Stimulated activated CD4-positive, alpha-beta T cell treated with anti-CD3 and anti-CD28 coated beads, TNF-alpha, amount 100 ng/mL, for 4 hours (primary cell): ENCODE data around the gene FEM1B.
A peak's percentile ranks its signal among the peaks of the same experiment; 100 is the strongest.

ENCODE experiments used
- DNase-seq, 3 experiments: peaks; one replicate each; pipeline ENCODE4 v3.0.0-alpha.2; 2020; ENCODE audit warnings: low read depth in 3 of 3

FEM1B gene

DNA sequence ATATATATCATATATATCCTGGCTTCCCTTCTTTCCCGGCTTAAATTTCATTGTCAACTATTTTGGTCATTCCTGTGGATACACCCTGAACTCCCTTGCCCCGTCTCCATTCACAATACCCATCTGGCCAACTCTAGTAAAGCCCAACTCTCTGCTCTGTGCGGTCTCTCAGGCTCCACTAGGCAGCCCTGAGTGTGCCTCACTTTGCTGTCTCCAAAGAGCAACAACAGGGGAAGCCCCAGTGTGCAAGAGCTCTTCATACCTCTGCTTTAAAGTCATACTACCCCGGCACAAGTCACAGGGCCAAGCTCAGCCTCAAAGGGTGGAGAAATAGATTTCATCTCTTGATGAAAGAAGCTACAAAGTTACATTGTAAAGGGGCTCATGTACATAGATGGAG, 18.9 kb upstream of the FEM1B start:
- DNase-seq = no peak

DNA sequence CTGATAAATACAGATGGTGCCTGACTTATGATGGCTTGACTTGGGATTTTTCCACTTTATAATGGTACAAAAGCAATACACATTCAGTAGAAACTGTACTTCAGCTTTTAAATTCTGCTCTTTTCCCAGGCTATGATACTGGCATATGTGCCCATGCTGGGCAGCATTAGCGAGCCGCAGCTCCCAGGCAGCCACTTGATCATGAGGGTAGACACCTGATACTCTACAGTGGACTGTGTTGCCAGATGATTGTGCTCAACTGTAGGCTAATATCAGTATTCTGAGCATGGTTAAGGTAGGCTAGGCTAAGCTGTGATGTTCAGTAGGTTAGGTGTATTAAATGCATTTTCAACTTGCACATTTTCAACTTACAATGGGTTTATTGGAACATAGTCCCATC, 17.7 kb upstream of the FEM1B start:
- no peak for DNase-seq

DNA sequence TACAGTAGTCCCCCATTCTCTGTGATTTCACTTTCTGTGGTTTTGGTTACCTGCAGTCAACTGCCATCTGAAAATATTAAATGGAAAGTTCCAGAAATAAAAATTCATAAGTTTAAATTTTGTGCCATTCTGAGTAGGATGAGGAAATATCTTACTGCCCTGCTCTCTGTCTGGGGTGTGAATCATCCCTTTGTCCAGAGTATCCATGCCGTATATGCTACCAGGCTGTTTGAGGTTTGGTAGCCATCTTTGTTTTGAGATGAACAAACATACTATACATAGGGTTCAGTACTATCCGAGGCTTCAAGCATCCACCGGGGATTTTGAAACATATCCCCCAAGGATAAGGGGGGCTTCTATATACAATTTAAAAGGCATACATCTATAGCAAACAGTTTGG, 16.3 kb upstream of the FEM1B start:
- no peak for DNase-seq

DNA sequence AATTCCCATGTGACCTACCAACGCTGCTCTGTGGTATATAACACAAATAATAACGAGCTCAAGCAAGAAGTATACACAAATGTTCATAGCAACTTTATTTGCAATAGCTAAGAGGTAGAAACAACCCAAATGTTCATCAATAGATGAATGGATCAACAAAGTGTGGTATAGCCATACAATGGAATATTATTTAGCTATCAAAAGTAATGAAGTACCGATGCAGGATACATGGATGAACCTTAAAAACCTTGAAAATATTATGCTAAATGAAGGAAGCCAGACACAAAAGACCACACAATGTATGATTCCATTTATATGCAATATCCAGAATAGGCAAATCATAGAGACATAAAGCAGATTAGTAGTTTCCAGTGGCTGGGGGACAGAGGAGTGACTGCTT, 15.6 kb upstream of the FEM1B start:
- DNase-seq = no peak

DNA sequence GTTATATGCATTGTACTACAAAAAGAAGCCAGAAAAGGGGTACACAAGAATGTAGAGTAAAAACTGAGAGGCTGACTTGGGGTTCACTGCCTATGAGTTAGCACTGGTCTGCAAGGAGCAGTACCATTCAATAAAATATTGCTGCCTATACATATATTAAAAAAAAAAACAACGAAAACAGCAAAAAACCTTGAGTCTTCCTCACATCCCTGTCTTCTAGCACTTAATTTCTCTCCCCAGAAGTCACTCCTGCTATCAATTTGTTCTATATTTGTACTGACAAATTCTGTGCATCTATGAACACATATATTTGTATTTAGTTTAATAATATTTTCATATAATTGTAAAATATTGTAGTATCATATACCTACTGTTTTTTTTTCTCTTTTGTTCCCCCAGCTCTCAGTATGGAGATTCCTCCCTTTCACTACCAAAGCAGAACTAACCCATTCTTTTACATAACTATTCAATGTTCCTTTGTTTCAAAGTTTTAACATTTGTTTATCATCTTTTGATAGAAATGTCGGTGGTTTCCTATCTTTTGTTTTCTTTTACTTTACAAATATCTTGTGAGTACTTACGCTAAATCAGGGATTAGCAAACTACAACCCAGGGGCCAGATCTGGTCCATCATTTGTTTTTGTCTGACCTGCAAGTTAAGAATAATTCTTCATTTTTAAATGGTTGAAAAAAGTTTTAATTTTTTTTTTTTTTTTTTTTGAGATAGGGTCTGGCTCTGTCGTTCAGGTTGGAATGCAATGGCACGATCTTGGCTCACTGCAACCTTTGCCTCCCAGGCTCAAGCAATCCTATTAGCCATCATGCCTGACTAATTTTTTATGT, 14.8 kb upstream of the FEM1B start:
- no peak for DNase-seq

DNA sequence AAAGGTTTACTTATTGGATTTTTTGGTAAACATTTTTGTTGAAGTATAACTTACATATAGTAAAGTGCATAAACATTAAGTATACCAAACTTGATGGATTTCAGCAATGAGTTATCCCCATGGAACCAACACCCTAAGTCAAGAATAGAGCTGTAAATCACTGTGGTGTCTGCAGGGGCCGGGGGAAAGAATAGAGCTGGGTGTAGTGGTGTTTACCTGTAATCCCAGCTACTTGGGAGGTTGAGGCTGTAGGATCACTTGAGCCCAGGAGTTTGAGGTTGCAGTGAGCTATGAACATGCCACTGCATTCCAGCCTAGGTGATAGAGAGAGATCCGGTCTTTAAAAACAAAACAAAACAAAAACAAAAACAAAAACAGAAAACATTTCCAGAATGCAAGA, 13.3 kb upstream of the FEM1B start:
- DNase-seq = no peak

DNA sequence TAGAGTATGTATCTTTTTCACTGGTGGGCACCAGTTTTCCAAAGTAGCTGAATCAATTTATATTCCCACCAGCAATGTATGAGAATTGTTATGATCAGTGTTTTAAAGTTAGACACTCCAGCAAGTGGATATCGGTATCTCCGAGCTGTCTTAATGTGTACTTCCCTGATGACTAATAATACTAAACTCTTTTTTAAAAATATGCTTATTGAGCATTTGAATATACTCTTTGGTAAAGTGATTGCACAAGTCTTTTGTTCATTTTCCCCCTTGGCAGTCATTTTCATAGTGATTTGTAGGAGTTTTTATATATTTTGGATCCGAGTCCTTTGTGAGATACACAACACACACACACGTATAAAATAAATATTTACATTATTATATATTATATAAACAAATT, 12.5 kb upstream of the FEM1B start:
- no peak for DNase-seq

DNA sequence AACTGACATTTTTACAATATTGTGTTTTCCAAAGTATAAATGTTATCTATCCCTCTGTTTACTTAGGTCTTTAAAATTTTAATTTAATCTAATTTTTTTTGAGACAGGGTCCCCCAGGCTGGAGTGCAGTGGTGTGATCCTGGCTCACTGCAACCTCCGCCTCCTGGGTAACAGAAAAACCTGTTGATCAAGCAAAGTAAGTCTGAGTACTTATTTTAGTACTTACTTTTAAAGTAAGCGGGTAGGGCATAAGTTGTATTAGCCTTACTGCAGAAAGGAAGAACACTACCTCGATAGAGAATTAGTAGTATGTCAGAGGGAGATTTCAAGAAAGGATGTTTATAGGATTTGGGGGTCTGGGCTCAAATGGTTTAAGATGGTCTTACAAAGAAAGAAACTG, 11.9 kb upstream of the FEM1B start:
- no peak for DNase-seq

DNA sequence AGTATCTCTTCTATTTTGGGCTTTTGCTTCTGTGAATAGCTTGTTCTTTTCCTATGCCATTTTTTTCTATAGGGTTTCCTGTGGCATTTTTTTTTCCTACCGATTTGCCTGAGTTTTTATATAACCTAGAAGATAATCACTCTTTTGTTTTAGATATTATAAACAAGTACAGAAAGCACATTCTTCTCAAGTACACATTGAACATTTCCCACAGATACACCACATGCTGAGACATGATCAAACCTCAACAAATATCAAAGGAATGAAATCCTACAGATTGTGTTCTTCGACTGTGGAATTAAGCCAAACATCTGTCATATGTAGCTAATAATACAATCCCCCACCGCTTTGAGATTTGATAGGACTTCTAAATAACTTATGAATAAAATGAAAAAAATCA, 9.1 kb upstream of the FEM1B start:
- DNase-seq = no peak

DNA sequence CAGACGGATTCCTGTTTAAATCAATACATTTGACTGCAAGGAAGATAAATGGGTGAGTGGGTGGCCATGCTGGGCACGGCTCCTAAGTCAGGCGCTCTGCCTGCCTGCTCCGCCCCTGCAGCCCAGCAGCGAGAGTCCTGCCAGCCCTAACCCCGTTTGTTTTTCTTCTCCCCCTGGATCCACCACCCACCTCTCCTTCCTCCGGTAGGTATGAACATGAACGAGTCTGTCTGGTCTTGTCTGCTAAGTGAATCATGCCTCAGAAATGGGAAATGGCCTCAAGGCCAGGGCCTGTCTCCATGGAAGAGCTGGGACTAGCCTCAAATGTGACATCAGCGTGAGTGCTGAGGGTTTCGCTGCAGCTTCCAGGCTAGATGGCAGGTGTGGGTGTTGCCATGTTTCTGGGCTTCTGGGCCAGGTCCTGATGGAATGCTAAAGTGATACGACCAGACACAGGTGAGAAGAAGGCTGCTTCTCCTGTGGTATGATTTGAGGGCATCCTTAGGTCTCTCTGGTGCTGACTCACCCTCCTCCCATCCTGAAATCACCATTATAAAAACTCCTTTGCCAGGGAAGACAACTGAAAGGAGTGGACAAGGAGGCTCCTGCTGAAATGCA, 5.6 kb upstream of the FEM1B start:
- DNase-seq = no peak

DNA sequence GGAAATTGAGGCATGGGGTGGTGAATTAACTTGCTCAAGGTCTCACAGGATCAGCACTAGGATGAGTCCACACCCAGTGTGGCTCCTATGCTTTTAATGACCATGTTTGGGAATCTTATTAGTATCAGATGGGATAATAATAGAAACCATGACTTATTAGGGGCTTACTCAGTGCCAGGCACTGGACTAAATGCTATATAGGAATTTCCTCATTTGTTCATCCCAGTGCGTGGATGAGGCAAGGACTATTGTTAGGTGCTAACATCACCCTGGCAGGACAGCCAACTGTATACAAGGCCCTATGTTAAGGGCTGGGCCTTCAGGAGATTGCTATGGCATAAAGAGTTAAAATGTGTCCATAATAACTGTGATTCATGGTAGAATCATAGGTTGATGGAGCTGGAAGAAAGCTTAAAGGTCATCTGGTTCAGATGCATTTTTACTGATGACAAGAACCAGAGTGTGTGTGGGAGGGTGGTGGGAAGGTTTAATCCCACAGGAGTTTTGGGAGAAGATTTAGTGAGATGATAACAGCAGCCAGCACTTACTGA, 4.7 kb upstream of the FEM1B start:
- no peak for DNase-seq

DNA sequence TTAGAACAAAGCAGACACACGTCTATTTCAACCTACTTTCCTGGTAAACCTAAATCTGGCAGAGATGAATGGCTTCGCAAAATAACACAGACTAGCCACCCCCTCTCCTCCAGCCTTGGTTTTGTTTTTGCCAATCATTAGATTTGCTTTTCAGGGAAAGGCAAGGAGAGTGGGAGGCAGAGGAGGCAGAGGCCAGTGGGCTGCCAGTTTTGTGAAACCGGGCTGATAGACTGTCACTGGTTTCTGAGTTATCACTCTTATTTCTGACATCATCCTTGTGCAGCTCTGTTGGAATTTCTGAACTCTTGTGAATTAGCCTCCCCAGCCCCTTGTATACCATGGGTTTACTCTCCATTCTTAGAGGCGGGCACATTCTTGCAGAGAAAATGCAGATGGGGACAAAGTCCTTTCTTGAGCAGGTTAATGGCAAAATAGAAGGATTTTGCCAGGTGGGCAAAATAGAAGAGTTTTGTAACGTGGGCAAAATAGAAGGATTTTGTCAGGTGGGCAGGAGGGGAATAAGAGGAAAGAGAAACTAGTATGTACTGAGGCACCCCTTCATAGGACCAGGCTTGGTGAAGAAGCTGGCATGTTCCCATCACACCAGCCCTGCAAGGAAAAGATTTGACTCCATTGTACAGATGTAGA, 3.2 kb upstream of the FEM1B start:
- DNase-seq = no peak

DNA sequence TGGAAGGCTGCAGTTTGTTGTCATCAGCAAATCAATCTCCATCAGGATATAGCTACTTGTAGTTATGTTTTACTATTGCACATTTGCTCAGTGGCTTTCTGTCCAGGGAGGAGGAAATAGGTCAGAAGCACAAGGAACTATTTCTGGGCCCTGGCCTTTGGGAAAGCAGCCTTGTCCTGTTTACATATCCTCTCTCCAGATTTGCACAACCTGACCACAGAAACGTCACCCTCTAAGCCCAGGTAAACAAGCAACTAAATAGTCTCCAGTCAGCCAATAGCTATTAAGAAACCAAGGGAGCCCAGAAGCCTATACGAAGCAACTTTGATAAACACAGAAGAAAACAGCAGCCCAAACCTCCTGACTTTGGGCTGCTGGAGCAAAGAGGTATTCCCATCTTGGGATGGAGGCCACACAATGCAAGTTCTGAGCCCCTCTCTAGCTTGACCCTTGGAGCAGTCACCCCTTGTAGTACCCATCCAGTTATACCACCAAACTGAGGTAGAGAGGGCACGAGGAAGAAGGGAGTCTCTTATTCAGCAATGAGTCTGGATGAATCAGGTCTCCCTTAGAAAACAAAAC, 2.3 kb upstream of the FEM1B start:
- no peak for DNase-seq

DNA sequence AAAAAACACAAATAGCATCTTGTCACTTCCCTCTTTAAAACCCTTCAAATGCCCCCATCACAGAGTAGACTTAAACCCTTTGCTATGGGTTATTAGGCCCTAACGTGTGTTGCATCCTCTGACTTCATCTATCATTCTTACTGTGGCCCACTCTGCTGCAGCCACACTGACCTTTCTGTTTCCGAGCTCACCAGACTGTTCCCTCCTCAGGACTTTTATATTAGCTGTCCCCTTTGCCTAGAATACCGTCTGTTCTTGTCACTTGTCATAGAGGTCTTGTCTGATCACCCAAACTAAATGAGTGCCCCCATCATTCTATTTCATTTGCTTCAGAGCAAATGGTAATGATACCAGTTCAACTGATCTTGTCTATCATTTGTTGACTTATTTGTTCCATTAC, 877 bp upstream of the FEM1B start:
- no peak for DNase-seq

DNA sequence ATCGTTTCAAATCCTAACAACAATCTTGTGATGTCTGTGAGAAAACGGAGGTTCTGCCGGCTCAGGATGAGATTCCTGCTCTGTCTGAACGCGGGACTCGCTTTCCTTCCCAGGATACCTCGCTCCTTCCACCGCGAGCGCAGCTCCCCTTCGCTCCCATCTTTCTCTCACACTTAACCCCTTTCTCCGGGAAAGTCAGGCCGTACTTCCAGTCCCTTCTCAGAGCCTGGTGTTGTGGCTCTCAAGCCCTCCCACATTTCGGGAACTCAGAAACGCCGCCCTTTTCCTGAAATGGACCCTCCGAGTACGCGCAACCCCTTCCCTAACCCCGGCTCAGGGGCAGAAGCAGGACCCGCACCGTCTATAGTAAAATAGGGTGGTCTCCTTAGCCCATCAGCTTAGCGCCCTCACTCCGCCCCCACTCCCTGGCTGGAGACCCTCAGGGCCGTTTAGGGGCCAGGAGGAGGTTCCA, 378 bp upstream of the FEM1B start:
- DNase-seq = no peak

DNA sequence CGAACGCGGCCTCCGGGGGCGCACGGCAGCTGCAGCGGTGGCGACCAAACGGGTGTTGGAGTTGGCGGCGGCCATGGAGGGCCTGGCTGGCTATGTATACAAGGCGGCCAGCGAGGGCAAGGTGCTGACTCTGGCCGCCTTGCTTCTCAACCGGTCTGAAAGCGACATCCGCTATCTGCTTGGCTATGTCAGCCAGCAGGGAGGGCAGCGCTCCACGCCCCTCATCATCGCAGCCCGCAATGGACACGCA, 725 bp downstream of the FEM1B start:
- peak in 1 of 3 experiments; percentile 52 for DNase-seq

DNA sequence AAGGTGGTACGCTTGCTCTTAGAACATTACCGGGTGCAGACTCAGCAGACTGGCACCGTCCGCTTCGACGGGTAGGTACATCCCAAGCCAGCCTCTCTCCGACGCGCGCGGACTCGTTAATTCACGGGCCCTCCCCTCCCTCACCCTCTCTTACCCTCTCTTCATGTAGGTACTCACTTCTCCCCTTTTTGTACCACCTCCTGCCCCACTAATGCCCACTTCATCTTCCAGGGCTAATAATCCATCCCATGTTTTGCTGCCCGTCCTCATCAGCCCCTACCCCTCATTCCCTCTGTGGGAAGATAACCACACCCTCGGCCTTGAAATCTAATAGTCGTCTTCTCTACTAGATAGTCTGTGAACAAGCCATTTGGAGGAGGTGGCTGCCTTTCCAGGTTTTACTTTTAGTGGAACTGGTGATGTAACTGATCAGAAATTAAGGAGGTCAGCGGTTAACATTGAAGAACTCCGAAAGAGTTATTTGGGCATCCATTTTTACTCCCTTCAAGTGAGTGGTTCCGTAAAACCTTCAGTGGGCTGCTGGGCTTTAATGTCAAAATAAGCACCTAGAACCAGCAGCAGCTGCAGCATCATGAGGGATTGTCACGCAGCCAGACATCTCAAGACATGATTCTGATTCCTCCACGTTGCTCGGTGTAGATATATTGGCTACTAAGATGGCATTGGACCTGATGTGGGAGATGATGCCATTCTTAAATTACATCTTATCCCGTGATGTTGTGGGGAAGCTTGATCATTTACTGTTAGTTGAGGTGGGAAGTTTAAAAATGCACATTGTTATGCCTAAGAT, 1.3 kb downstream of the FEM1B start:
- DNase-seq = no peak

DNA sequence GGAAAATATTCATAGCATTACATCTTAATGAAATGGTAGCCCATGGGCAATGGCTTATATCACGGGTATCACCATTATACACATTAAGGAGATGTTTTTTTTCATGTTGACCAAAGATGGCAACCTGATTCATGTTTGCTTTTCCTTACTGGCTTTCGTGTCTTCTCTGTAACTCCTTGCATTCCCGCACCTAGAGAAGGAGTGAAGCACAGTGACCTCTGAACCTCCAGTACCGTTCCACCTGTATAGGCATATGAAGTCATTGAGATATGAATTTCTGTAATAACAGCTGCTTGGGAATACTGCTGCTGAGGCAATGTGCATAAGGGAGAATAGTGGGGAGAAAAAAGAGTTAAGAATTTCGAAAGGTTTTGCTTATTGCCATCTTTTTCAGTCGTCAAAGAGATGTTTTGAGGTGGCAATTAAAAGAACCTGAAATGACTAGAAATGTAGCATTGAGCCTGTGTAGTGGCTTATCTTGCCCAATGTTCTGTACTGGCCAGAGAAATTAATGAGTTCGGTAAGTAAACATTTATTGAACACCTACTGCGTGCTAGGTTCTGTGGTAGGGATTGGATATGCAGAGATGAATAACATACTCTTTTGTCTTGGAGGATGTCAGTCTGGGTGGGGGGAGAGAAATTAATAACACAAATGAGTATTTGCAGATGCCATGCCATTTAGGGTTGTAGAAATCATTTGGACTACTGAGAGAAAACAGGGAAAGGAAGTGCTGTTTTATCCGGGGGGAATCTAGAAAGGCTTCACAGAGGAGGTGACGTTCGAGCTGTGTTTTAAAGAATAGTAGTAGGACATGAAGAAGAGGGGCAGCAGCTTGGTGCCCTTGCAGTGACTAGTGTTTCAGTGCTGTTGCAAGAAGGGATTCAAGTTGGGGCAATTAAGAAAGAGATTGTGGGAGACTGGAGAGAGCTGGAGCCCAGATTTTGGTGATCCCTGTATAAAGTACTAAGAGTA, 2.5 kb downstream of the FEM1B start:
- no peak for DNase-seq

DNA sequence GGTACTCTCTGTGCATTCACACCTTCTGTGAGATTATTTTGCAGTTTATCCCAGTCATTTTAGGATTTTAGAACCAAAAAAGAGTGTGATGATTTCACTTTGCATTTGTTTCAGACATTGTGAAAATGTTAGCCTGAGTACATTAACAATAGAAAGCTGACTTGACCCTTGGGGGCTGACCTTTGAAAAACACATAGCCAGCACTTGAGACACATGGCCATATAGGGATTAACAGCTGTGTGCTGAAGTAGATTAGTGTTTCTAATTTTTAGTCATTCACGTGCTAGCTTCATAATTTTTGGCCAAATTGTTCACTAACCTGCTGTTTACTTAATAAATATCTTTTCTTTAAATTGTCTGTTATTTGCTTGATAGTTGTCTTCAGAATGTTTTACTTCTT, 3.5 kb downstream of the FEM1B start:
- no peak for DNase-seq

DNA sequence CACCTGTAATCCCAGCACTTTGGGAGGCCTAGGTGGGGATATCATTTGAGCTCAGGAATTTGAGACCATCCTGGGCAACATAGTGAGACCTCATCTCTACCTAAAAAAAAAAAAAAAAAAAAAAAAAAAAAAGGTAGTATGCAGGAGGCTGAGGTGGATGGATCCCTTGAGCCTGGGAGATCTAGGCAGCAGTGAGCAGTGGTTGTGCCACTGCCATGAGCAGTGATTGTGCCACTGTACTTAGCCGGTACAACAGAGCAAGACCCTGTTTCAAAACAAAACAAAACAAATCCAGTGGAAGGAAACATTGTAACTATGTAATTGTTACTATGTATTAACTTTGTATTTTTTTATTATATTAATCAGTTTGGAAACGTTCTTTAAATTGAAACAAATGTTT, 5.9 kb downstream of the FEM1B start:
- DNase-seq = no peak
